ENCODE measurements around the gene PCDHB4. TPM values are rescaled to one million over a fixed set of nuclear protein-coding genes. Genes with fewer than 3 reads are reported as not detected.
A peak's percentile ranks its signal among the peaks of the same experiment; 100 is the strongest.

PCDHB4 gene
- total and polyA plus RNA-seq, 2 of the 13 experiments (the other 11 are each of a cell fraction or from before 2014, with no cell fraction given), result 0.08 to 0.13 TPM

DNA sequence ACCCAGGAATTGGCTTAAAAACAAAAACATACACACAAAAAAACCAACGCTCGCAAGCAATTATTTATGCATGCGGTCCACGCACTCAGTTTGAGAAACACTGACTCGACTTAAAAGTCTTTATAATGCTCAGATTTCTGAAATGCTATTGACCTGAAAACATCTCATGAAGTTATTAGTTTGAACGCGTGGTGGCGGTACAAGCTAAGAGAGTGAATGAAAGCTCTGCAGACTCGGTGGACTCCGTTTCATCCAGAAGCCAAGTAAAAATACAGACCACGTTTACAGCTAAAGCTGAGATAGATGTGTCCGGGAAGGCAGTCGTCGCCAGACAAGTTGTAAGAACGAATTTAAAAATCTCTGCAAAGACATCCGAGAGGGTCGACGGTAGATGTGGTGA, 28.2 kb downstream of the PCDHB4 start, which contains the start of gene PCDHB6 (continued):
- TF ChIP-seq YEATS2 (CRISPR knock-in tag; IDR thresholded peaks at IDR 0.05; ENCODE audit: borderline replicate concordance) (no peak), STAG1 (CRISPR knock-in tag; IDR thresholded peaks at IDR 0.05) (peak; percentile 34), ZNF781 (CRISPR knock-in tag; IDR thresholded peaks at IDR 0.05; ENCODE audit: borderline replicate concordance, not compliant biosample characterization) (peak; percentile 44), ZBTB38 (CRISPR knock-in tag; IDR thresholded peaks at IDR 0.05) (no peak), ZNF773 (CRISPR knock-in tag; IDR thresholded peaks at IDR 0.05; ENCODE audit: borderline replicate concordance) (no peak)
- TF ChIP-seq, protein P1, sequence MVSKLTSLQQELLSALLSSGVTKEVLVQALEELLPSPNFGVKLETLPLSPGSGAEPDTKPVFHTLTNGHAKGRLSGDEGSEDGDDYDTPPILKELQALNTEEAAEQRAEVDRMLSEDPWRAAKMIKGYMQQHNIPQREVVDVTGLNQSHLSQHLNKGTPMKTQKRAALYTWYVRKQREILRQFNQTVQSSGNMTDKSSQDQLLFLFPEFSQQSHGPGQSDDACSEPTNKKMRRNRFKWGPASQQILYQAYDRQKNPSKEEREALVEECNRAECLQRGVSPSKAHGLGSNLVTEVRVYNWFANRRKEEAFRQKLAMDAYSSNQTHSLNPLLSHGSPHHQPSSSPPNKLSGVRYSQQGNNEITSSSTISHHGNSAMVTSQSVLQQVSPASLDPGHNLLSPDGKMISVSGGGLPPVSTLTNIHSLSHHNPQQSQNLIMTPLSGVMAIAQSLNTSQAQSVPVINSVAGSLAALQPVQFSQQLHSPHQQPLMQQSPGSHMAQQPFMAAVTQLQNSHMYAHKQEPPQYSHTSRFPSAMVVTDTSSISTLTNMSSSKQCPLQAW (CRISPR knock-in tag; IDR thresholded peaks at IDR 0.05), result no peak
- TF ChIP-seq, protein P2, sequence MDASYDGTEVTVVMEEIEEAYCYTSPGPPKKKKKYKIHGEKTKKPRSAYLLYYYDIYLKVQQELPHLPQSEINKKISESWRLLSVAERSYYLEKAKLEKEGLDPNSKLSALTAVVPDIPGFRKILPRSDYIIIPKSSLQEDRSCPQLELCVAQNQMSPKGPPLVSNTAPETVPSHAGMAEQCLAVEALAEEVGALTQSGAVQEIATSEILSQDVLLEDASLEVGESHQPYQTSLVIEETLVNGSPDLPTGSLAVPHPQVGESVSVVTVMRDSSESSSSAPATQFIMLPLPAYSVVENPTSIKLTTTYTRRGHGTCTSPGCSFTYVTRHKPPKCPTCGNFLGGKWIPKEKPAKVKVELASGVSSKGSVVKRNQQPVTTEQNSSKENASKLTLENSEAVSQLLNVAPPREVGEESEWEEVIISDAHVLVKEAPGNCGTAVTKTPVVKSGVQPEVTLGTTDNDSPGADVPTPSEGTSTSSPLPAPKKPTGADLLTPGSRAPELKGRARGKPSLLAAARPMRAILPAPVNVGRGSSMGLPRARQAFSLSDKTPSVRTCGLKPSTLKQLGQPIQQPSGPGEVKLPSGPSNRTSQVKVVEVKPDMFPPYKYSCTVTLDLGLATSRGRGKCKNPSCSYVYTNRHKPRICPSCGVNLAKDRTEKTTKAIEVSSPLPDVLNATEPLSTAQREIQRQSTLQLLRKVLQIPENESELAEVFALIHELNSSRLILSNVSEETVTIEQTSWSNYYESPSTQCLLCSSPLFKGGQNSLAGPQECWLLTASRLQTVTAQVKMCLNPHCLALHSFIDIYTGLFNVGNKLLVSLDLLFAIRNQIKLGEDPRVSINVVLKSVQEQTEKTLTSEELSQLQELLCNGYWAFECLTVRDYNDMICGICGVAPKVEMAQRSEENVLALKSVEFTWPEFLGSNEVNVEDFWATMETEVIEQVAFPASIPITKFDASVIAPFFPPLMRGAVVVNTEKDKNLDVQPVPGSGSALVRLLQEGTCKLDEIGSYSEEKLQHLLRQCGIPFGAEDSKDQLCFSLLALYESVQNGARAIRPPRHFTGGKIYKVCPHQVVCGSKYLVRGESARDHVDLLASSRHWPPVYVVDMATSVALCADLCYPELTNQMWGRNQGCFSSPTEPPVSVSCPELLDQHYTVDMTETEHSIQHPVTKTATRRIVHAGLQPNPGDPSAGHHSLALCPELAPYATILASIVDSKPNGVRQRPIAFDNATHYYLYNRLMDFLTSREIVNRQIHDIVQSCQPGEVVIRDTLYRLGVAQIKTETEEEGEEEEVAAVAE (CRISPR knock-in tag; IDR thresholded peaks at IDR 0.05; ENCODE audit: borderline replicate concordance), result no peak
